Suprapubic skin (tissue), 4 donors: Measurements from ENCODE around the gene LTBP2.

Experiments
- CTCF ChIP-seq, 2 donors: fragments of 200-600 bp in 1 of 2; fragments of 450-650 bp in 1 of 2; sonication (generic) in 1 of 2; IDR thresholded peaks; one replicate each; pipeline ENCODE4 v1.5.1; 2016 to 2019; ENCODE audit warnings: antibody characterized with exemption in 2 of 2, mild to moderate bottlenecking in 1 of 2, moderate library complexity in 1 of 2
- POLR2A ChIP-seq, 2 donors: fragments of 450-650 bp; IDR thresholded peaks; one replicate each; pipeline ENCODE4 v1.6.1; 2017; ENCODE audit warnings: antibody characterized with exemption in 2 of 2, mild to moderate bottlenecking in 2 of 2, moderate library complexity in 2 of 2
- POLR2AphosphoS5 ChIP-seq, 3 donors: sonication (generic); formaldehyde crosslinking; IDR thresholded peaks; one replicate each; pipeline ENCODE4 v1.6.1; 2017; ENCODE audit warnings: antibody characterized with exemption in 3 of 3

GRCh38 chr14:74510223-74510931, 101.7 kb downstream of the LTBP2 start:
- TF ChIP-seq CTCF (IDR thresholded peaks at IDR 0.05) = no peak
- no peak for TF ChIP-seq POLR2AphosphoS5 (IDR thresholded peaks at IDR 0.05)
- no peak for TF ChIP-seq POLR2A (IDR thresholded peaks at IDR 0.05)
